Ishikawa (cell line): ENCODE results near the gene CDT1.

Experiments used
- CEBPB ChIP-seq: IDR thresholded peaks from 2 replicates; pipeline ENCODE4 v1.6.1; 2012
- CREB1 ChIP-seq: IDR thresholded peaks from 2 replicates; pipeline ENCODE4 v1.6.1; 2012; ENCODE audit warnings: low read depth
- EGR1 ChIP-seq: IDR thresholded peaks from 2 replicates; pipeline ENCODE4 v1.6.1; 2012
- EP300 ChIP-seq: IDR thresholded peaks from 2 replicates; pipeline ENCODE4 v1.6.1; 2012; ENCODE audit warnings: borderline replicate concordance
- FOXM1 ChIP-seq: IDR thresholded peaks from 2 replicates; pipeline ENCODE4 v1.6.1; 2012; ENCODE audit warnings: low read depth, borderline replicate concordance
- NFIC ChIP-seq: IDR thresholded peaks from 2 replicates; pipeline ENCODE4 v1.6.1; 2012
- RAD21 ChIP-seq: IDR thresholded peaks from 2 replicates; pipeline ENCODE4 v1.6.1; 2012; ENCODE audit warnings: low read depth
- TAF1 ChIP-seq: IDR thresholded peaks from 2 replicates; pipeline ENCODE4 v1.6.1; 2012; ENCODE audit warnings: low read depth, mild to moderate bottlenecking
- TCF12 ChIP-seq: IDR thresholded peaks from 2 replicates; pipeline ENCODE4 v1.6.1; 2012; ENCODE audit warnings: low read depth
- TEAD4 ChIP-seq: IDR thresholded peaks from 2 replicates; pipeline ENCODE4 v1.6.1; 2012
- YY1 ChIP-seq: IDR thresholded peaks from 2 replicates; pipeline ENCODE4 v1.6.1; 2012; ENCODE audit warnings: low read depth
- ZBTB7A ChIP-seq: IDR thresholded peaks from 2 replicates; pipeline ENCODE4 v1.6.1; 2012; ENCODE audit warnings: low read depth
- TF ChIP-seq, protein P1 (sequence below): IDR thresholded peaks from 2 replicates; pipeline ENCODE4 v1.6.1; 2012
- TF ChIP-seq, protein P2 (sequence below): IDR thresholded peaks from 2 replicates; pipeline ENCODE4 v1.6.1; 2012; ENCODE audit warnings: low read depth, mild to moderate bottlenecking
- TF ChIP-seq, protein P3 (sequence below): IDR thresholded peaks from 2 replicates; pipeline ENCODE4 v1.6.1; 2012

The CDT1 gene

GRCh38 chr16:88844419-88845036 lies 40.9 kb downstream of the CDT1 start:
- no peak for TF ChIP-seq NFIC
- TF ChIP-seq, protein P1, sequence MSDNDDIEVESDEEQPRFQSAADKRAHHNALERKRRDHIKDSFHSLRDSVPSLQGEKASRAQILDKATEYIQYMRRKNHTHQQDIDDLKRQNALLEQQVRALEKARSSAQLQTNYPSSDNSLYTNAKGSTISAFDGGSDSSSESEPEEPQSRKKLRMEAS, result no peak
- no peak for TF ChIP-seq EGR1
- TF ChIP-seq CEBPB, result no peak

- TF ChIP-seq TAF1 (no peak), CEBPB (no peak), YY1 (no peak), EGR1 (no peak), NFIC (no peak), CREB1 (no peak), FOXM1 (no peak), ZBTB7A (no peak)
- TF ChIP-seq, protein P2, sequence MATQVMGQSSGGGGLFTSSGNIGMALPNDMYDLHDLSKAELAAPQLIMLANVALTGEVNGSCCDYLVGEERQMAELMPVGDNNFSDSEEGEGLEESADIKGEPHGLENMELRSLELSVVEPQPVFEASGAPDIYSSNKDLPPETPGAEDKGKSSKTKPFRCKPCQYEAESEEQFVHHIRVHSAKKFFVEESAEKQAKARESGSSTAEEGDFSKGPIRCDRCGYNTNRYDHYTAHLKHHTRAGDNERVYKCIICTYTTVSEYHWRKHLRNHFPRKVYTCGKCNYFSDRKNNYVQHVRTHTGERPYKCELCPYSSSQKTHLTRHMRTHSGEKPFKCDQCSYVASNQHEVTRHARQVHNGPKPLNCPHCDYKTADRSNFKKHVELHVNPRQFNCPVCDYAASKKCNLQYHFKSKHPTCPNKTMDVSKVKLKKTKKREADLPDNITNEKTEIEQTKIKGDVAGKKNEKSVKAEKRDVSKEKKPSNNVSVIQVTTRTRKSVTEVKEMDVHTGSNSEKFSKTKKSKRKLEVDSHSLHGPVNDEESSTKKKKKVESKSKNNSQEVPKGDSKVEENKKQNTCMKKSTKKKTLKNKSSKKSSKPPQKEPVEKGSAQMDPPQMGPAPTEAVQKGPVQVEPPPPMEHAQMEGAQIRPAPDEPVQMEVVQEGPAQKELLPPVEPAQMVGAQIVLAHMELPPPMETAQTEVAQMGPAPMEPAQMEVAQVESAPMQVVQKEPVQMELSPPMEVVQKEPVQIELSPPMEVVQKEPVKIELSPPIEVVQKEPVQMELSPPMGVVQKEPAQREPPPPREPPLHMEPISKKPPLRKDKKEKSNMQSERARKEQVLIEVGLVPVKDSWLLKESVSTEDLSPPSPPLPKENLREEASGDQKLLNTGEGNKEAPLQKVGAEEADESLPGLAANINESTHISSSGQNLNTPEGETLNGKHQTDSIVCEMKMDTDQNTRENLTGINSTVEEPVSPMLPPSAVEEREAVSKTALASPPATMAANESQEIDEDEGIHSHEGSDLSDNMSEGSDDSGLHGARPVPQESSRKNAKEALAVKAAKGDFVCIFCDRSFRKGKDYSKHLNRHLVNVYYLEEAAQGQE, result no peak
- TF ChIP-seq, protein P3, sequence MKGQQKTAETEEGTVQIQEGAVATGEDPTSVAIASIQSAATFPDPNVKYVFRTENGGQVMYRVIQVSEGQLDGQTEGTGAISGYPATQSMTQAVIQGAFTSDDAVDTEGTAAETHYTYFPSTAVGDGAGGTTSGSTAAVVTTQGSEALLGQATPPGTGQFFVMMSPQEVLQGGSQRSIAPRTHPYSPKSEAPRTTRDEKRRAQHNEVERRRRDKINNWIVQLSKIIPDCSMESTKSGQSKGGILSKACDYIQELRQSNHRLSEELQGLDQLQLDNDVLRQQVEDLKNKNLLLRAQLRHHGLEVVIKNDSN, result no peak
- TF ChIP-seq, protein P1, result no peak
Measured at GRCh38 chr16:88846088-88846487, 42.5 kb downstream of the CDT1 start.

- TF ChIP-seq TCF12, result no peak
- no peak for TF ChIP-seq TEAD4
- TF ChIP-seq, protein P2, result no peak
- no peak for TF ChIP-seq EGR1
- TF ChIP-seq NFIC, result no peak
- TF ChIP-seq, protein P3, result no peak
- TF ChIP-seq TAF1, result no peak
- TF ChIP-seq FOXM1, result no peak
- no peak for TF ChIP-seq YY1
- TF ChIP-seq, protein P1, result no peak
- no peak for TF ChIP-seq EP300
- TF ChIP-seq RAD21, result no peak
- no peak for TF ChIP-seq CREB1
- TF ChIP-seq CEBPB, result no peak
- TF ChIP-seq ZBTB7A, result no peak
Measured at GRCh38 chr16:88847654-88848053, 44.1 kb downstream of the CDT1 start.

GRCh38 chr16:88848557-88848956 lies 45.0 kb downstream of the CDT1 start:
- no peak for TF ChIP-seq ZBTB7A
- TF ChIP-seq NFIC, result no peak
- no peak for TF ChIP-seq YY1
- TF ChIP-seq, protein P3, result no peak
- no peak for TF ChIP-seq CEBPB
- no peak for TF ChIP-seq TEAD4
- no peak for TF ChIP-seq TCF12
- no peak for TF ChIP-seq FOXM1
- no peak for TF ChIP-seq EP300
- TF ChIP-seq EGR1, result no peak
- TF ChIP-seq, protein P2, result no peak
- TF ChIP-seq RAD21, result no peak
- TF ChIP-seq TAF1, result no peak
- TF ChIP-seq CREB1, result no peak
- TF ChIP-seq, protein P1, result no peak
